Endothelial cell of umbilical vein (primary cell): ENCODE data around the gene TOM1. TPM values are rescaled to one million over a fixed set of nuclear protein-coding genes. Genes with fewer than 3 reads are reported as not detected.

Source experiments
- BruUV-seq: library from RNA; stranded (reverse); fragments of 400-500 nt; replicated peaks from 2 replicates; lab custom pipeline; 2021; lab: Mats Ljungman, UMichigan
- CTCF ChIA-PET: fragments of 300-600, 350-600 bp; sonication (Branson Sonifier 250); formaldehyde crosslinking; loops from one replicate; lab custom pipeline; 2021; ENCODE audit warnings: antibody characterized with exemption, inconsistent platforms; lab: Charles Lee
- POLR2A ChIA-PET: fragments of 300-600, 350-600 bp; sonication (Branson Sonifier 250); formaldehyde crosslinking; loops from one replicate; lab custom pipeline; 2021; ENCODE audit warnings: antibody characterized with exemption, inconsistent platforms; lab: Charles Lee
- DNase-seq: peaks from one replicate; pipeline ENCODE4 v3.0.0-alpha.2; 2011; ENCODE audit warnings: low read depth, low spot score
- FAIRE-seq: peaks from 2 replicates; lab custom pipeline; 2011; peaks lifted over from hg19 to GRCh38; lab: Jason Lieb, UNC
- H2AFZ ChIP-seq: 2 replicates; pipeline ENCODE4 v1.6.0; 2012; ENCODE audit warnings: low read depth, low read length, control low read depth, inconsistent platforms
- H3K27ac ChIP-seq: 2 replicates; pipeline ENCODE4 v1.5.1; 2011; ENCODE audit warnings: low read depth, mild to moderate bottlenecking, control low read depth, low read length, moderate library complexity; ENCODE audit not compliant: insufficient read depth
- H3K27me3 ChIP-seq, 2 experiments: 2 replicates each; pipeline versions ENCODE4 v1.6.0 to v1.6.1; 2011; ENCODE audit warnings: low read length in 2 of 2, mixed read lengths in 1 of 2; ENCODE audit not compliant: control insufficient read depth in 2 of 2, insufficient read depth in 2 of 2
- H3K36me3 ChIP-seq, 2 experiments: 2 replicates in 1 of 2; 3 replicates in 1 of 2; pipeline ENCODE4 v1.5.1; 2011; ENCODE audit warnings: low read length in 2 of 2, mild to moderate bottlenecking in 1 of 2, moderate library complexity in 1 of 2; ENCODE audit not compliant: control insufficient read depth in 2 of 2, insufficient read depth in 2 of 2; ENCODE audit errors: extremely low read depth in 1 of 2
- H3K4me1 ChIP-seq: 3 replicates; pipeline ENCODE4 v1.5.1; 2011; ENCODE audit warnings: mild to moderate bottlenecking, low read length; ENCODE audit not compliant: control insufficient read depth, insufficient read depth; ENCODE audit errors: extremely low read depth
- H3K4me2 ChIP-seq: 2 replicates; pipeline ENCODE4 v1.6.1; 2011; ENCODE audit warnings: low read length, control low read depth, mixed read lengths; ENCODE audit not compliant: insufficient read depth
- H3K4me3 ChIP-seq, 3 experiments: fragments of 200-600 bp in 1 of 3; sonication (generic), shearing (Covaris generic) in 1 of 3; replicated peaks in 1 of 3; 2 replicates each; pipeline ENCODE4 v1.5.1; 2011 to 2016; ENCODE audit warnings: control low read depth in 3 of 3, low read length in 3 of 3, mild to moderate bottlenecking in 2 of 3, inconsistent platforms in 1 of 3, low read depth in 1 of 3, moderate library complexity in 1 of 3; ENCODE audit not compliant: insufficient read depth in 1 of 3
- H3K79me2 ChIP-seq: 2 replicates; pipeline ENCODE4 v1.6.0; 2012; ENCODE audit warnings: low read length, inconsistent platforms; ENCODE audit not compliant: control insufficient read depth, insufficient read depth
- H3K9ac ChIP-seq: replicated peaks from 2 replicates; pipeline ENCODE3; 2011; ENCODE audit warnings: low read length, control low read depth; ENCODE audit not compliant: insufficient read depth; ENCODE audit errors: extremely low read depth
- H3K9me1 ChIP-seq: replicated peaks from 3 replicates; pipeline ENCODE4 v1.6.0; 2011; ENCODE audit warnings: mild to moderate bottlenecking, low read length; ENCODE audit not compliant: control insufficient read depth, insufficient read depth; ENCODE audit errors: extremely low read depth
- H3K9me3 ChIP-seq: replicated peaks from 2 replicates; pipeline ENCODE4 v1.5.1; 2012; ENCODE audit warnings: low read length, inconsistent platforms; ENCODE audit not compliant: control insufficient read depth, insufficient read depth
- H4K20me1 ChIP-seq: replicated peaks from 2 replicates; pipeline ENCODE3; 2011; ENCODE audit warnings: mild to moderate bottlenecking, low read length; ENCODE audit not compliant: control insufficient read depth, insufficient read depth; ENCODE audit errors: extremely low read depth
- EZH2 ChIP-seq: IDR thresholded peaks from 2 replicates; pipeline ENCODE4 v1.6.1; 2012; ENCODE audit warnings: borderline replicate concordance, low read depth, mild to moderate bottlenecking, moderate library complexity, low read length, inconsistent platforms; ENCODE audit not compliant: severe bottlenecking
- FOS ChIP-seq: IDR thresholded peaks from 2 replicates; pipeline ENCODE4 v1.6.1; 2011; ENCODE audit warnings: mild to moderate bottlenecking, low read length, moderate library complexity, borderline replicate concordance; ENCODE audit not compliant: insufficient read depth
- GATA2 ChIP-seq: IDR thresholded peaks from 2 replicates; pipeline ENCODE4 v1.7.0; 2011; ENCODE audit warnings: low read depth, mild to moderate bottlenecking, moderate library complexity, mixed read lengths, low read length; ENCODE audit not compliant: insufficient read length, insufficient read depth
- JUN ChIP-seq: IDR thresholded peaks from 2 replicates; pipeline ENCODE4 v1.6.1; 2011; ENCODE audit warnings: borderline replicate concordance, low read depth; ENCODE audit not compliant: insufficient read length, insufficient read depth
- MAX ChIP-seq: IDR thresholded peaks from 2 replicates; pipeline ENCODE4 v1.6.1; 2011; ENCODE audit not compliant: insufficient read depth, insufficient read length
- POLR2A ChIP-seq: IDR thresholded peaks from 2 replicates; pipeline ENCODE4 v1.6.1; 2012; ENCODE audit warnings: low read depth, mild to moderate bottlenecking, control low read depth, low read length
- POLR2AphosphoS5 ChIP-seq: IDR thresholded peaks from 2 replicates; pipeline ENCODE4 v1.6.1; 2012; ENCODE audit warnings: low read depth, mild to moderate bottlenecking, control low read depth, low read length, moderate library complexity; ENCODE audit not compliant: insufficient read depth
- dilution Hi-C: fragments of 300-500 bp; cut with MboI; formaldehyde crosslinking; loops from one replicate; pipeline ENCODE4 v1.15.0; 2019; ENCODE audit warnings: low sequenced_read_pairs; ENCODE audit not compliant: extremely low pct_ligation_motif_present
- intact Hi-C: fragments of 100-400 bp; cut with micrococcal nuclease; formaldehyde crosslinking; loops from one replicate; pipeline ENCODE4 v1.10.0; 2022
- polyA plus RNA-seq, 4 experiments: library from polyadenylated mRNA; depleted of rRNA in 3 of 4; stranded (reverse) in 3 of 4; unstranded in 1 of 4; fragments of >200 nt; gene quantifications; 2 replicates each; pipeline versions ENCODE4 v1.2.1 to v1.2.3, GENCODE V29; 2011 to 2012; ENCODE audit warnings: missing spikeins in 1 of 4
- total RNA-seq: library from RNA; stranded (reverse); gene quantifications from 2 replicates; pipeline ENCODE4 v1.2.3, GENCODE V29; 2021

The TOM1 gene
- total and polyA plus RNA-seq, 2 donors (not counting 3 experiments of a cell fraction or from before 2014, with no cell fraction given): 36.4 to 74.4 TPM

GRCh38 chr22:35322126-35322525 lies 22.4 kb downstream of the TOM1 start:
- Histone ChIP-seq H3K27me3 (no peaks in the 10 kb centered on the region), H3K9me3 (no peaks in the 10 kb centered on the region), H3K36me3 (peaks cover 11 to 46% of the 10 kb centered on the region in 2 experiments), H3K27ac (no peak overlapping the region), H3K4me1 (no peaks in the 10 kb centered on the region), H3K79me2 (no peaks in the 10 kb centered on the region), H4K20me1 (no peaks in the 10 kb centered on the region), H2AFZ (no peak overlapping the region), H3K4me2 (no peak overlapping the region), H3K4me3 (no peak overlapping the region), H3K9ac (no peak overlapping the region), H3K9me1 (no peaks in the 10 kb centered on the region)
- DNase-seq (no peak), FAIRE-seq (no peak)
- POLR2A ChIA-PET: no interaction called here
- dilution Hi-C loops (no loop called here), intact Hi-C loops (no loop called here)
- CTCF ChIA-PET: no interaction called here
- TF ChIP-seq FOS: no peak
- TF ChIP-seq MAX: no peak
- TF ChIP-seq EZH2: no peak
- TF ChIP-seq POLR2A: no peak
- no peak for TF ChIP-seq JUN
- no peak for TF ChIP-seq GATA2
- no peak for TF ChIP-seq POLR2AphosphoS5
- no TSS peak for BruUV-seq

- no peak overlapping the region for H3K4me3 ChIP-seq
- no peaks in the 10 kb centered on the region for H3K9me3 ChIP-seq
- H3K79me2 ChIP-seq: no peaks in the 10 kb centered on the region
- H3K27ac ChIP-seq: no peak overlapping the region
- no peaks in the 10 kb centered on the region for H3K9me1 ChIP-seq
- H3K27me3 ChIP-seq: no peaks in the 10 kb centered on the region
- TF ChIP-seq JUN (no peak), POLR2AphosphoS5 (no peak), FOS (no peak)
- dilution Hi-C loops: no loop called here
- POLR2A ChIA-PET: no interaction called here
- peaks cover 11 to 48% of the 10 kb centered on the region in 2 experiments for H3K36me3 ChIP-seq
- no peak overlapping the region for H3K4me2 ChIP-seq
- H4K20me1 ChIP-seq: no peaks in the 10 kb centered on the region
- CTCF ChIA-PET: no interaction called here
- no peak overlapping the region for H3K9ac ChIP-seq
- FAIRE-seq (no peak), DNase-seq (no peak)
- intact Hi-C loops: no loop called here
- H3K4me1 ChIP-seq: no peaks in the 10 kb centered on the region
- no TSS peak for BruUV-seq
- H2AFZ ChIP-seq: no peak overlapping the region
These were observed 23.2 kb downstream of the TOM1 start for GRCh38 chr22:35322893-35323292.
